Measurements from ENCODE around the gene ABCA12. TPM values are rescaled to one million over a fixed set of nuclear protein-coding genes. Genes with fewer than 3 reads are reported as not detected.

The ABCA12 gene
- total RNA-seq, 1 donor from 2014 or later: 0.03 TPM

- Histone ChIP-seq H3K9me3 (replicated peaks) (no peaks in the 10 kb centered on the region), H3K27ac (replicated peaks) (no peak overlapping the region), H3K4me3 (no peak overlapping the region), H3K36me3 (no peaks in the 10 kb centered on the region), H3K27me3 (ENCODE audit: low read depth) (no peaks in the 10 kb centered on the region), H3K4me1 (no peaks in the 10 kb centered on the region)
- intact Hi-C loops (cut with micrococcal nuclease): no loop called here
- no peak for TF ChIP-seq CTCF (IDR thresholded peaks at IDR 0.05; ENCODE audit: borderline replicate concordance)
- no peak for DNase-seq
Observed at GRCh38 chr2:215036314-215036713, 102.1 kb downstream of the ABCA12 start.

- Histone ChIP-seq H3K4me3 (no peak overlapping the region), H3K27ac (replicated peaks) (no peak overlapping the region), H3K9me3 (replicated peaks) (no peaks in the 10 kb centered on the region), H3K27me3 (ENCODE audit: low read depth) (no peaks in the 10 kb centered on the region), H3K4me1 (no peaks in the 10 kb centered on the region), H3K36me3 (no peaks in the 10 kb centered on the region)
- DNase-seq: no peak
- no peak for TF ChIP-seq CTCF (IDR thresholded peaks at IDR 0.05; ENCODE audit: borderline replicate concordance)
- intact Hi-C loops (cut with micrococcal nuclease): no loop called here
Observed at GRCh38 chr2:215034154-215034553, 104.3 kb downstream of the ABCA12 start.

GRCh38 chr2:215032153-215032552 lies 106.3 kb downstream of the ABCA12 start:
- Histone ChIP-seq H3K9me3 (replicated peaks) (no peaks in the 10 kb centered on the region), H3K27ac (replicated peaks) (no peak overlapping the region), H3K36me3 (no peaks in the 10 kb centered on the region), H3K4me3 (no peak overlapping the region), H3K4me1 (no peaks in the 10 kb centered on the region), H3K27me3 (ENCODE audit: low read depth) (no peaks in the 10 kb centered on the region)
- intact Hi-C loops (cut with micrococcal nuclease): no loop called here
- TF ChIP-seq CTCF (IDR thresholded peaks at IDR 0.05; ENCODE audit: borderline replicate concordance): no peak
- DNase-seq: no peak

GRCh38 chr2:215031321-215031720 lies 107.1 kb downstream of the ABCA12 start:
- DNase-seq: no peak
- H3K27ac ChIP-seq (replicated peaks): no peak overlapping the region
- no peak for TF ChIP-seq CTCF (IDR thresholded peaks at IDR 0.05; ENCODE audit: borderline replicate concordance)
- no peaks in the 10 kb centered on the region for H3K36me3 ChIP-seq
- no peak overlapping the region for H3K4me3 ChIP-seq
- no peaks in the 10 kb centered on the region for H3K4me1 ChIP-seq
- H3K27me3 ChIP-seq (ENCODE audit: low read depth): no peaks in the 10 kb centered on the region
- intact Hi-C loops (cut with micrococcal nuclease): no loop called here
- H3K9me3 ChIP-seq (replicated peaks): no peaks in the 10 kb centered on the region

- no peak for DNase-seq
- intact Hi-C loops (cut with micrococcal nuclease): no loop called here
- H3K9me3 ChIP-seq (replicated peaks): no peaks in the 10 kb centered on the region
- no peaks in the 10 kb centered on the region for H3K4me1 ChIP-seq
- no peak for TF ChIP-seq CTCF (IDR thresholded peaks at IDR 0.05; ENCODE audit: borderline replicate concordance)
- no peaks in the 10 kb centered on the region for H3K27me3 ChIP-seq (ENCODE audit: low read depth)
- H3K27ac ChIP-seq (replicated peaks): no peak overlapping the region
- no peaks in the 10 kb centered on the region for H3K36me3 ChIP-seq
- no peak overlapping the region for H3K4me3 ChIP-seq
Observed at GRCh38 chr2:215029936-215030335, 108.5 kb downstream of the ABCA12 start.

GRCh38 chr2:215028231-215028630 lies 110.2 kb downstream of the ABCA12 start:
- no peaks in the 10 kb centered on the region for H3K36me3 ChIP-seq
- no peaks in the 10 kb centered on the region for H3K9me3 ChIP-seq (replicated peaks)
- H3K27ac ChIP-seq (replicated peaks): no peak overlapping the region
- intact Hi-C loops (cut with micrococcal nuclease): no loop called here
- H3K4me3 ChIP-seq: no peak overlapping the region
- H3K4me1 ChIP-seq: peaks cover 1% of the 10 kb centered on the region
- no peaks in the 10 kb centered on the region for H3K27me3 ChIP-seq (ENCODE audit: low read depth)
- TF ChIP-seq CTCF (IDR thresholded peaks at IDR 0.05; ENCODE audit: borderline replicate concordance): no peak
- DNase-seq: no peak
